Activated CD8-positive, alpha-beta memory T cell treated with anti-CD3 and anti-CD28 coated beads, Interleukin-2, amount 50 U/mL, for 24 hours (primary cell): ENCODE measurements around the gene CFAP251.
"Not testable (repeated sequence)": the region's sequence is repeated elsewhere in the genome, so short reads cannot be mapped to it uniquely, and the experiment has no call there.

Experiments
- DNase-seq: peaks from one replicate; pipeline ENCODE4 v3.0.0-alpha.2; 2020; ENCODE audit errors: extremely low read depth

CFAP251 gene, protein sequence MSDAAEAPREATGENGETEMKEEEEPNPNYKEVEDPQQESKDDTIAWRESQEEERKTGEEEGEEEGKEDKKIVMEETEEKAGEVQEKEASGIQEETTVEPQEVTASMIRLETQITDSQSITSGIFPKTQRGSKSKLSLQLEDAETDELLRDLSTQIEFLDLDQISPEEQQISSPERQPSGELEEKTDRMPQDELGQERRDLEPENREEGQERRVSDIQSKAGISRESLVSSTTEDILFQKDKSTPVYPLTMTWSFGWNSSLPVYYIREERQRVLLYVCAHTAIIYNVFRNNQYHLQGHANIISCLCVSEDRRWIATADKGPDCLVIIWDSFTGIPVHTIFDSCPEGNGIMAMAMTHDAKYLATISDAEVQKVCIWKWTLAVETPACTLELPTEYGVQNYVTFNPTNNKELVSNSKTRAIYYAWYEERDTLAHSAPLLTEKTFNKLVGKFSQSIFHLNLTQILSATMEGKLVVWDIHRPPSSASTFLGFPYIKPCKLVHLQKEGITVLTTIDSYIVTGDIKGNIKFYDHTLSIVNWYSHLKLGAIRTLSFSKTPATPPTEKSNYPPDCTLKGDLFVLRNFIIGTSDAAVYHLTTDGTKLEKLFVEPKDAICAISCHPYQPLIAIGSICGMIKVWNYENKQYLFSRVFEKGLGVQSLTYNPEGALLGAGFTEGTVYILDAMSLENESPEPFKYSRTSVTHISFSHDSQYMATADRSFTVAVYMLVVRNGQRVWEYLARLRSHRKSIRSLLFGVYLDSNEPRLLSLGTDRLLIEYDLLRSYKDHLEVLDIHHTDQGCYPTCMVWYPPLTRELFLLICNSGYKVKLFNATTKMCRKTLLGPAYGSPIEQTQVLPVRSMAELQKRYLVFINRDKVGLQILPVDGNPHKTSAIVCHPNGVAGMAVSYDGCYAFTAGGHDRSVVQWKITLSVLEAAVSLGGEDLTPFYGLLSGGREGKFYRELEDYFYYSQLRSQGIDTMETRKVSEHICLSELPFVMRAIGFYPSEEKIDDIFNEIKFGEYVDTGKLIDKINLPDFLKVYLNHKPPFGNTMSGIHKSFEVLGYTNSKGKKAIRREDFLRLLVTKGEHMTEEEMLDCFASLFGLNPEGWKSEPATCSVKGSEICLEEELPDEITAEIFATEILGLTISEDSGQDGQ

GRCh38 chr12:121917950-121918678 is at the start of gene CFAP251:
Gene CFAP251, plus strand, starts transcription at chr12:121918592. Its CDS starts 2,714 bp downstream, at chr12:121921306.
- peak; percentile 94 for DNase-seq

GRCh38 chr12:121869229-121869628 is 49.2 kb upstream of the CFAP251 start:
- not testable (repeated sequence) for DNase-seq

DNA sequence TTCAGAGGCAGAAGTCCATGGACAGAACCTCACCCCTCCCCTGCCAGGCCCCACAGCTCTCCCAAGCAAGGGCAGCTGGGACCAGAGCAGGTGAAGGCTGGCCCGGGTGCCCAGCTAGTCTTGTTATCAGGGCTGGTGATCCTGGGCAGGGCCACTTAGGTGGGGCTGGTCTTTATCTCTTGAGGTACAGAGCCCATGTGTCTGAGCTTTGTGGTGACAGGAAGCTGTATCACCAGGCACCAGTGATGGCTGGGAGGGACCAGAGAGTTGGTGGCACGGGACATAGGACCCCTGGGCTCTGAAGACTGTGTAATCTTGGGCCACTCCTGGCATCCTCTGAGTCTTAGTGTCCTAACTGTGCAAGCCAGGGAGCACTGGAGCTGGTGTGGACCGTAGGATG is 46.9 kb upstream of the CFAP251 start:
- DNase-seq = no peak

- no peak for DNase-seq
These were observed 45.7 kb upstream of the CFAP251 start for GRCh38 chr12:121872546-121873215.

DNA sequence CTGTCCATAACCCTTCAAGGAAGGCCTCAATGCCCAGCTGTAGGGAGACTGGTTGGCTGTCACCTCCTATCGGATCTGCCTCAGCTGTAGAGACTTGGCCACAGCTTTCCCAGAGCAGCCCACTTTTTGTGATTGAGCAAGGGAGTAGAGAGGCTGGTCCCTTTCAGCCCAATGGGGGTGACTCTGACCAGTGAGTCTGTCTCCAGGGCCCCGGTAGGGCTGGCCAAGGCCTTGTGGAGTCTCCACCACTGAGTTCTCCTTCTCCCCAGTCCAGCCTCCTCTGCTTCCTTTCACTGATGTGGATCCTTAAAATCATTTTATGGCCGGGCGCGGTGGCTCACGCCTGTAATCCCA is 45.2 kb upstream of the CFAP251 start:
- no peak for DNase-seq

DNA sequence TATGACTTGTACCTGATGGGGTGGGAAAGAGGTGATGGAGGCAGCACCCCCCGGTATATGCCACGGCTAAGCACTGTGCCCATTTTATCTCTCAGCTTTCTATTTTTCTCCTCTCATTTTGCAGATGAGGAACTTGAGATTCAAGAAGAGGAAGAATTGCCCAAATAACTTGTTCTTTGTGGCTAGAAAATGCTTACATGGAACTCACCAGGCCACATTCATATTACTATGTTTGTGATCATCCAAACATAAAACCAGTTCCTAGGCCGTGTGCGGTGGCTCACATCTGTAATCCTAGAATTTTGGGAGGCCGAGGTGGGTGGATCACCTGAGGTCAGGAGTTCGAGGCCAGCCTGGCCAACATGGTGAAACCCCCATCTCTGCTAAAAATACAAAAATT is 44.3 kb upstream of the CFAP251 start:
- DNase-seq = no peak

- DNase-seq = no peak
These were observed 42.8 kb upstream of the CFAP251 start for GRCh38 chr12:121875582-121875981.

DNA sequence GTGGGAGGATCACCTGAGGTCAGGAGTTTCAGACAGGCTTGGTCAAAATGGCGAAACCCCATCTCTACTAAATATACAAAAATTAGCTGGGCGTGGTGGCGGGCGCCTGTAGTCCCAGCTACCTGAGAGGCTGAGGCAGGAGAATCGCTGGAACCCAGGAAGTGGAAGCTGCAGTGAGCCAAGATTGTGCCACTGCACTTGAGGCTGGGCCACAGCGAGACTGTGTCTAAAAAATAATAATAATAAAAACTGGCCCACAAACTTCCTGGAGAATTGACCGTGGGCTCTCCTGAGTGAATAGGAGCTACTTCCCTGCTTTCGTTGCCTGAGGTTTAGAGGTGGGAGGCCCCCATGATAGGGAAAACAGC is 42.3 kb upstream of the CFAP251 start:
- not testable (repeated sequence) for DNase-seq

DNA sequence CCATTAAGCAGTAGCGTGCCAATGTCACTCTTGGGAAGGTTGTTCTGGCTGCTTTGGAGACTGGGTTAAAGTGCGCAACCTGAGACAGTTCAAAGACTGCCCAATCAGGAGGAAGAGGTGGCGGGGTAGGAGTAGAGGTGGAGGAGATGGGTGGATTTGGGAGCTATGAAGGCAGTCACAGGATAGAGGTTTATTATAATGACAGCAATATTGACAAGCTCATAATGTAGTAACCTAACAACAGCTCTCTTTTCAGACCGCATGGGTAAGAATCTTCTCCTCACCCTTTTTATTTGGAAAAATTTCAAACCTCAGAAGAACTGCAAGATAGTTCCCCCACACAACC is 35.1 kb upstream of the CFAP251 start:
- DNase-seq = no peak

GRCh38 chr12:121885129-121885528 is 33.3 kb upstream of the CFAP251 start:
- not testable (repeated sequence) for DNase-seq

DNA sequence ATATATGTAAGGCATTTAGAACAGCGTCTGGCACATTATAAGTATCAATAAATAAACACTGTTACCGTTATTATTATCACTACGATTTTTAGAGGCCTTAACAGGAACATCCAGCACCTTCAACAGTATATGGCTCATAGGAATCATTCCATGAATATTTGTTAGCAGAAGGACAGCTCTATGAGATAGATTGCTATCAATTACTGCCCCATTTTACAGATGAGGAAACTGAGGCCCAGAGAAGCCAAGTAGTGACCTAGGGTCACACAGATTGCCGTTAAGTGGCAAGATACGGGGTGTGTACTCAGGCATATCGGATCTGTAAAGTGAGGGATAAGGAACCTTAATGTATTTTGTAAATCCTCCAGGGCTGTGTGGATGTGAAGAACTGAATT is 30.3 kb upstream of the CFAP251 start:
- no peak for DNase-seq

DNA sequence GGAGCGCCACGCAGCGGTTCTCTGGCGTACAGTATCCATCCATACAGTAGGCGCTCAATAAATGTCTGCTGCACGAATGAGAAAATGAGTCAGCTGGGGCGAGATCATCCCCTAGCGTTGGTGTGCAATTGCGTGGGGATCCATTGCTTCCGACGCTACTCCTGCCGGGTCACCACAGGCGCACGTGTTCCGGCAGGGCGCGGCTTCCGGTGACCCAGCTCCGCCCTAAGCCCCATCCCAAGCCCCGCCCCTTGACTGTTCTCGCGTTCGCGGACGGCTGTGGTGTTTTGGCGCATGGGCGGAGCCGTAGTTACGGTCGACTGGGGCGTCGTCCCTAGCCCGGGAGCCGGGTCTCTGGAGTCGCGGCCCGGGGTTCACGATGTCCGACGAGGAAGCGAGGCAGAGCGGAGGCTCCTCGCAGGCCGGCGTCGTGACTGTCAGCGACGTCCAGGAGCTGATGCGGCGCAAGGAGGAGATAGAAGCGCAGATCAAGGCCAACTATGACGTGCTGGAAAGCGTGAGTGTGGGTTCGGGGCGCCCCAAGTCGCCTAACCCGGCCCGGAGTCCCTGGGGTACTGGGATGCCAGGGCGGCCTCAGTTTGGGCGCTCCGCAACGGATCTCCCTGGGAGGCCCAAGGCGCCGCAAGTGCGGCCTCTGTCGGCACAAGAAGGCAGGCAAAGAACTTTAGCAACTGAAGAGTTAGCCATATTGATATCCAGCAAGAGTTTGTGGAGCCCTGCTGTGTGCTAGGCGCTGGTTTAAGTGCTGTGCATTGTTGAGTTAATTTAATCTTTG is 29.7 kb upstream of the CFAP251 start, which contains the start of gene PSMD9:
TSS of gene PSMD9 (plus strand) at position 313 of the 796 bp plus-strand sequence. CDS start at position 380, 67 bp downstream.
- peak; percentile 97 for DNase-seq

DNA sequence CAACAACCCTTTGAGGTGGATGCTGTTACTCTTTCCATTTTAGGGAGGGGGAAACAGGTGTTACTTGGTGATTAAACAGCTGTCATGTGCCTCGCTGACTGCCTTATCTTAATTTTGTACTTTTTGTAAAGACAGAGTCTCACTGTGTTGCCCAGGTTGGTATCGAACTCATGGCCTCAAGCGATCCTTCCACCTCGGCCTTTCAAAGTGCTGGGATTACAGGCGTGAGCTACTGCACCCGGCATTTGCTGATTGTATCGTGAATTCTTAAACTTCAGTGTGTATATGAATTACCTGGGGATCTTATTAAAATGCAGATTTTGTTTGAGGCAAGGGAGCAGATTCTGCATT is 29.1 kb upstream of the CFAP251 start:
- DNase-seq = no peak

DNA sequence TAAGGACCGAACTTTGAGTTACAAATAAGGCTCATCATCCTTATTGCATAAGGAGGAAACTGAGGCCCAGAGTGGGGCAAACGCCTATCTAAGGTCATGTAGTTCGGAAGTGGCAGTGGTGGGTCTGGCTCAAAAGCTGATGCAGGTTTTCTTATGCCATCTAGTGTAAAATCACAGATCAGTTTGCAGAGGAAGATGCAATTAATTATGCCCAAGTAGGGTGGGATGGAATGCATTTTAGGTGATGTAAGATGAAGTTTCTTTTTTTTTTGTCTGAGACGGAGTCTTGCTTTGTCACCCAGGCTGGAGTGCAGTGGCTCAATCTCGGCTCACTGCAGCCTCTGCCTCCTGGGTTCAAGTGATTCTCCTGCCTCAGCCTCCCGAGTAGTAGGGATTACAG is 28.7 kb upstream of the CFAP251 start:
- not testable (repeated sequence) for DNase-seq

GRCh38 chr12:121892673-121893561 is 25.5 kb upstream of the CFAP251 start:
- no peak for DNase-seq

- no peak for DNase-seq
These were observed 24.4 kb upstream of the CFAP251 start for GRCh38 chr12:121893961-121894460.

DNA sequence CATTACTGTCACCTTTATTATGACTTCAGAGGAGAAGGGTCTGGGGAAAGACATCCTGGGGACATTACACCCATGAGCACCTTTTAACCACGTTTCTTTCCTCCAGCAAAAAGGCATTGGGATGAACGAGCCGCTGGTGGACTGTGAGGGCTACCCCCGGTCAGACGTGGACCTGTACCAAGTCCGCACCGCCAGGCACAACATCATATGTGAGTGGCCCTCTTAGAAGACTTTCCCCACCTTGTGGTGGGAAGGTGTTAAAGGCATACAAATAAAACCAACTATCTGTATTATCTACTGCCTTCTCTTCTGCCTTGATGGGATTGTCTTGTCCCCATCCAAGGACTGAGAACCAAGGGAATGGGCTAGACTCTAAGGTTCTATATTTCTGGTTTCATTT is 23.8 kb upstream of the CFAP251 start:
- no peak for DNase-seq

GRCh38 chr12:121898287-121898686 is 20.1 kb upstream of the CFAP251 start:
- DNase-seq = no peak

DNA sequence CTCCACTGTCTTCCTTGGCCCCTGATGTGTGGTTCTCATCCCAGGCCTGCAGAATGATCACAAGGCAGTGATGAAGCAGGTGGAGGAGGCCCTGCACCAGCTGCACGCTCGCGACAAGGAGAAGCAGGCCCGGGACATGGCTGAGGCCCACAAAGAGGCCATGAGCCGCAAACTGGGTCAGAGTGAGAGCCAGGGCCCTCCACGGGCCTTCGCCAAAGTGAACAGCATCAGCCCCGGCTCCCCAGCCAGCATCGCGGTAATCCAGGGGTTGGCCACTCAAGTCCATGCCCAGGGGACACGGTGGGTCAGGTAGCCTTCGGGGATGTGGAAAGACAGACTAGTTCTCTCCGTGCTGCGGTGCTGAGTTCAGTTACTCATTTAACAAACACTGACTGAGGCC is 18.8 kb upstream of the CFAP251 start:
- no peak for DNase-seq
